Keratinocyte (primary cell): ENCODE measurements around the gene CACFD1. TPM values are rescaled to one million over a fixed set of nuclear protein-coding genes. Genes with fewer than 3 reads are reported as not detected.

Experiments used
- DNase-seq: peaks from one replicate; pipeline ENCODE4 v3.0.0-alpha.2; 2011; ENCODE audit warnings: low read depth, missing footprints, low spot score
- FAIRE-seq: peaks from 2 replicates; lab custom pipeline; 2011; peaks lifted over from hg19 to GRCh38; lab: Jason Lieb, UNC
- H2AFZ ChIP-seq: 2 replicates; pipeline ENCODE4 v1.6.0; 2012; ENCODE audit warnings: low read length, control low read depth, inconsistent platforms; ENCODE audit not compliant: control insufficient read depth
- H3K27ac ChIP-seq: 2 replicates; pipeline ENCODE4 v1.5.1; 2011; ENCODE audit warnings: low read length; ENCODE audit not compliant: control insufficient read depth, insufficient read depth
- H3K27me3 ChIP-seq: 3 replicates; pipeline ENCODE4 v1.6.0; 2011; ENCODE audit warnings: low read length; ENCODE audit not compliant: control insufficient read depth, insufficient read depth; ENCODE audit errors: extremely low read depth
- H3K36me3 ChIP-seq, 2 experiments: 2 replicates in 1 of 2; 3 replicates in 1 of 2; pipeline ENCODE4 v1.5.1; 2011; ENCODE audit warnings: low read length in 2 of 2, mild to moderate bottlenecking in 1 of 2; ENCODE audit not compliant: control insufficient read depth in 2 of 2, insufficient read depth in 2 of 2; ENCODE audit errors: extremely low read depth in 1 of 2
- H3K4me1 ChIP-seq: 3 replicates; pipeline ENCODE4 v1.5.1; 2011; ENCODE audit warnings: low read length; ENCODE audit not compliant: control insufficient read depth, insufficient read depth; ENCODE audit errors: extremely low read depth
- H3K4me2 ChIP-seq: 3 replicates; pipeline ENCODE4 v1.6.0; 2011; ENCODE audit warnings: low read depth, low read length; ENCODE audit not compliant: control insufficient read depth, insufficient read depth; ENCODE audit errors: extremely low read depth
- H3K4me3 ChIP-seq, 3 experiments: fragments of 200-600 bp in 1 of 3; sonication (generic) in 1 of 3; 2 replicates in 2 of 3; 3 replicates in 1 of 3; pipeline ENCODE4 v1.5.1; 2011 to 2016; ENCODE audit warnings: low read length in 3 of 3, mild to moderate bottlenecking in 3 of 3, control low read depth in 2 of 3, inconsistent platforms in 1 of 3, low read depth in 1 of 3, mixed read lengths in 1 of 3, mixed run types in 1 of 3, moderate library complexity in 1 of 3; ENCODE audit not compliant: control insufficient read depth in 2 of 3, insufficient read depth in 2 of 3; ENCODE audit errors: extremely low read depth in 1 of 3
- H3K79me2 ChIP-seq: 2 replicates; pipeline ENCODE4 v1.6.0; 2012; ENCODE audit warnings: low read length; ENCODE audit not compliant: control insufficient read depth, insufficient read depth
- H3K9ac ChIP-seq: 3 replicates; pipeline ENCODE4 v1.6.0; 2011; ENCODE audit warnings: low read length; ENCODE audit not compliant: control insufficient read depth, insufficient read depth; ENCODE audit errors: extremely low read depth
- H3K9me1 ChIP-seq: 3 replicates; pipeline ENCODE4 v1.6.0; 2011; ENCODE audit warnings: low read length; ENCODE audit not compliant: control insufficient read depth, insufficient read depth; ENCODE audit errors: extremely low read depth
- H3K9me3 ChIP-seq: 2 replicates; pipeline ENCODE4 v1.5.1; 2012; ENCODE audit warnings: low read depth, low read length; ENCODE audit not compliant: control insufficient read depth
- H4K20me1 ChIP-seq: 3 replicates; pipeline ENCODE4 v1.6.0; 2011; ENCODE audit warnings: low read length; ENCODE audit not compliant: control insufficient read depth, insufficient read depth; ENCODE audit errors: extremely low read depth
- EZH2 ChIP-seq: IDR thresholded peaks from one replicate; pipeline ENCODE4 v1.6.1; 2012; ENCODE audit warnings: inconsistent platforms, mild to moderate bottlenecking, low read length, moderate library complexity
- dilution Hi-C: fragments of 300-500 bp; cut with MboI; formaldehyde crosslinking; loops from one replicate; pipeline ENCODE4 v1.7.0; 2020; ENCODE audit warnings: low sequenced_read_pairs; ENCODE audit not compliant: extremely low pct_ligation_motif_present
- polyA plus RNA-seq, 5 experiments: library from polyadenylated mRNA; depleted of rRNA in 3 of 5; stranded (reverse) in 3 of 5; stranded (forward) in 1 of 5; unstranded in 1 of 5; fragments of >200 nt; gene quantifications; 1 replicate in 1 of 5; 2 replicates in 3 of 5; 3 replicates in 1 of 5; pipeline versions ENCODE4 v1.2.1 to v1.2.3, GENCODE V29; 2011 to 2012; ENCODE audit warnings: missing spikeins in 2 of 5, low read depth in 1 of 5, low replicate concordance in 1 of 5
- TF ChIP-seq, protein P1 (sequence below), 3 experiments: IDR thresholded peaks in 1 of 3; conservative IDR thresholded peaks in 1 of 3; optimal IDR thresholded peaks in 1 of 3; 2 replicates in 2 of 3; 3 replicates in 1 of 3; pipeline versions ENCODE3 to v1.5.1; 2011; ENCODE audit warnings: low read length in 3 of 3, mild to moderate bottlenecking in 3 of 3, moderate library complexity in 2 of 3, control low read depth in 1 of 3, inconsistent platforms in 1 of 3; ENCODE audit not compliant: insufficient read depth in 2 of 3; ENCODE audit errors: extremely low read depth in 1 of 3

The CACFD1 gene
- polyA plus RNA-seq, 1 donor (not counting 4 experiments of a cell fraction or from before 2014, with no cell fraction given) = 3.4 TPM

- no peak for DNase-seq
- H3K27ac ChIP-seq = no peak overlapping the region
- TF ChIP-seq EZH2 = no peak
- TF ChIP-seq, protein P1, sequence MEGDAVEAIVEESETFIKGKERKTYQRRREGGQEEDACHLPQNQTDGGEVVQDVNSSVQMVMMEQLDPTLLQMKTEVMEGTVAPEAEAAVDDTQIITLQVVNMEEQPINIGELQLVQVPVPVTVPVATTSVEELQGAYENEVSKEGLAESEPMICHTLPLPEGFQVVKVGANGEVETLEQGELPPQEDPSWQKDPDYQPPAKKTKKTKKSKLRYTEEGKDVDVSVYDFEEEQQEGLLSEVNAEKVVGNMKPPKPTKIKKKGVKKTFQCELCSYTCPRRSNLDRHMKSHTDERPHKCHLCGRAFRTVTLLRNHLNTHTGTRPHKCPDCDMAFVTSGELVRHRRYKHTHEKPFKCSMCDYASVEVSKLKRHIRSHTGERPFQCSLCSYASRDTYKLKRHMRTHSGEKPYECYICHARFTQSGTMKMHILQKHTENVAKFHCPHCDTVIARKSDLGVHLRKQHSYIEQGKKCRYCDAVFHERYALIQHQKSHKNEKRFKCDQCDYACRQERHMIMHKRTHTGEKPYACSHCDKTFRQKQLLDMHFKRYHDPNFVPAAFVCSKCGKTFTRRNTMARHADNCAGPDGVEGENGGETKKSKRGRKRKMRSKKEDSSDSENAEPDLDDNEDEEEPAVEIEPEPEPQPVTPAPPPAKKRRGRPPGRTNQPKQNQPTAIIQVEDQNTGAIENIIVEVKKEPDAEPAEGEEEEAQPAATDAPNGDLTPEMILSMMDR (optimal IDR thresholded peaks at IDR 0.05 in 1 of 3, IDR thresholded peaks at IDR 0.05 in 1 of 3, conservative IDR thresholded peaks at IDR 0.05 in 1 of 3; ENCODE audit: extremely low read depth in 1 of 3, insufficient read depth in 2 of 3, low read length in 3 of 3) = no peak
- H3K79me2 ChIP-seq = no peaks in the 10 kb centered on the region
- no peak overlapping the region for H3K4me3 ChIP-seq
- no peak overlapping the region for H3K9ac ChIP-seq
- H4K20me1 ChIP-seq = no peaks in the 10 kb centered on the region
- FAIRE-seq = no peak
- H3K9me1 ChIP-seq = no peaks in the 10 kb centered on the region
- dilution Hi-C loops = no loop called here
- H2AFZ ChIP-seq = no peak overlapping the region
- H3K36me3 ChIP-seq = no peaks in the 10 kb centered on the region
- no peak overlapping the region for H3K4me2 ChIP-seq
- H3K9me3 ChIP-seq = no peaks in the 10 kb centered on the region
- H3K4me1 ChIP-seq = peaks cover 4% of the 10 kb centered on the region
- peaks cover 8% of the 10 kb centered on the region for H3K27me3 ChIP-seq
Measured at GRCh38 chr9:133441571-133441970, 18.2 kb upstream of the CACFD1 start.

DNA sequence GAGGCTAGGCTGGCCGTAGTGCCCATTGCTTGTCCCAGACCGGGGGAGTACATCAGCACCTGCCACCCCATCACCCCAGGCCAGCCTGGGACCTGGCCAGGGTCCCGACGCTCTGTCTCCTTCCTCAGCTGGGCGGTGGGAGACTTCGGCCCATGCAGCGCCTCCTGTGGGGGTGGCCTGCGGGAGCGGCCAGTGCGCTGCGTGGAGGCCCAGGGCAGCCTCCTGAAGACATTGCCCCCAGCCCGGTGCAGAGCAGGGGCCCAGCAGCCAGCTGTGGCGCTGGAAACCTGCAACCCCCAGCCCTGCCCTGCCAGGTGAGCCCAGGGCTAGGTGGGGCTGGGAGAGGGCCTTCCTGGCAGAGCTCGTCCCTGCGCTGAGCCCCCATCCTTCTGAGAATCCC is 16.5 kb upstream of the CACFD1 start:
- no peaks in the 10 kb centered on the region for H4K20me1 ChIP-seq
- H3K9me1 ChIP-seq = no peaks in the 10 kb centered on the region
- FAIRE-seq = no peak

More for the DNA sequence above, 16.5 kb upstream of the CACFD1 start:
- no peak overlapping the region for H2AFZ ChIP-seq
- H3K4me2 ChIP-seq = no peak overlapping the region
- dilution Hi-C loops = no loop called here
- no peak for DNase-seq
- H3K79me2 ChIP-seq = no peaks in the 10 kb centered on the region
- no peaks in the 10 kb centered on the region for H3K9me3 ChIP-seq
- H3K36me3 ChIP-seq = no peaks in the 10 kb centered on the region
- TF ChIP-seq, protein P1 (optimal IDR thresholded peaks at IDR 0.05 in 1 of 3, IDR thresholded peaks at IDR 0.05 in 1 of 3, conservative IDR thresholded peaks at IDR 0.05 in 1 of 3; ENCODE audit: extremely low read depth in 1 of 3, insufficient read depth in 2 of 3, low read length in 3 of 3) = no peak
- H3K9ac ChIP-seq = no peak overlapping the region
- peaks cover 4% of the 10 kb centered on the region for H3K4me1 ChIP-seq
- peaks cover 8% of the 10 kb centered on the region for H3K27me3 ChIP-seq
- no peak overlapping the region for H3K27ac ChIP-seq
- no peak overlapping the region for H3K4me3 ChIP-seq
